Cardiac muscle cell (in vitro differentiated cells and primary cell): ENCODE measurements around the gene ANKRD44. TPM values are rescaled to one million over a fixed set of nuclear protein-coding genes. Genes with fewer than 3 reads are reported as not detected.

Experiments used
- DNase-seq, 2 donors: peaks; one replicate each; pipeline versions ENCODE4 v3.0.0 to v3.0.0-alpha.2; 2010 to 2017; ENCODE audit warnings: low read depth in 1 of 2, low spot score in 1 of 2
- H3K27ac ChIP-seq: fragments of 200-600 bp; sonication (generic); 2 replicates; pipeline ENCODE4 v1.5.1; 2016
- H3K27me3 ChIP-seq: fragments of 200-600 bp; sonication (generic); 2 replicates; pipeline ENCODE4 v1.6.0; 2016; ENCODE audit warnings: control low read depth
- H3K36me3 ChIP-seq: fragments of 200-600 bp; sonication (generic); 2 replicates; pipeline ENCODE4 v1.5.1; 2016; ENCODE audit warnings: control low read depth
- H3K4me1 ChIP-seq: fragments of 200-600 bp; sonication (generic); 2 replicates; pipeline ENCODE4 v1.8.1; 2017; ENCODE audit warnings: low read depth, mild to moderate bottlenecking, mixed run types
- H3K4me3 ChIP-seq: fragments of 200-600 bp; sonication (generic); 2 replicates; pipeline ENCODE4 v1.5.1; 2016; ENCODE audit warnings: mild to moderate bottlenecking
- H3K9me3 ChIP-seq: fragments of 200-600 bp; sonication (generic); 2 replicates; pipeline ENCODE4 v1.5.1; 2017; ENCODE audit warnings: low read depth, mild to moderate bottlenecking, control low read depth
- polyA plus RNA-seq: library from polyadenylated mRNA; unstranded; fragments of >200 nt; fragmentation: Nextera tagmentation; extraction: Ambion mirVana; gene quantifications from 2 replicates; pipeline ENCODE4 v1.2.1, GENCODE V29; 2016
- total RNA-seq: library from RNA; depleted of rRNA; stranded (reverse); fragments of >200 nt; gene quantifications from 2 replicates; pipeline ENCODE4 v1.2.3, GENCODE V29; 2016
- TF ChIP-seq, protein P1 (sequence below): IDR thresholded peaks from 2 replicates; pipeline ENCODE4 v1.5.1; 2012; ENCODE audit warnings: low read depth, mild to moderate bottlenecking, low read length

Gene ANKRD44
- total and polyA plus RNA-seq, 2 experiments from 2014 or later = 4.0 to 5.0 TPM

- DNase-seq = no peak
- H3K36me3 ChIP-seq = no peaks in the 10 kb centered on the region
- no peaks in the 10 kb centered on the region for H3K27me3 ChIP-seq
- no peak overlapping the region for H3K27ac ChIP-seq
- H3K4me1 ChIP-seq = no peaks in the 10 kb centered on the region
- no peaks in the 10 kb centered on the region for H3K9me3 ChIP-seq
- TF ChIP-seq, protein P1, sequence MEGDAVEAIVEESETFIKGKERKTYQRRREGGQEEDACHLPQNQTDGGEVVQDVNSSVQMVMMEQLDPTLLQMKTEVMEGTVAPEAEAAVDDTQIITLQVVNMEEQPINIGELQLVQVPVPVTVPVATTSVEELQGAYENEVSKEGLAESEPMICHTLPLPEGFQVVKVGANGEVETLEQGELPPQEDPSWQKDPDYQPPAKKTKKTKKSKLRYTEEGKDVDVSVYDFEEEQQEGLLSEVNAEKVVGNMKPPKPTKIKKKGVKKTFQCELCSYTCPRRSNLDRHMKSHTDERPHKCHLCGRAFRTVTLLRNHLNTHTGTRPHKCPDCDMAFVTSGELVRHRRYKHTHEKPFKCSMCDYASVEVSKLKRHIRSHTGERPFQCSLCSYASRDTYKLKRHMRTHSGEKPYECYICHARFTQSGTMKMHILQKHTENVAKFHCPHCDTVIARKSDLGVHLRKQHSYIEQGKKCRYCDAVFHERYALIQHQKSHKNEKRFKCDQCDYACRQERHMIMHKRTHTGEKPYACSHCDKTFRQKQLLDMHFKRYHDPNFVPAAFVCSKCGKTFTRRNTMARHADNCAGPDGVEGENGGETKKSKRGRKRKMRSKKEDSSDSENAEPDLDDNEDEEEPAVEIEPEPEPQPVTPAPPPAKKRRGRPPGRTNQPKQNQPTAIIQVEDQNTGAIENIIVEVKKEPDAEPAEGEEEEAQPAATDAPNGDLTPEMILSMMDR = no peak
- H3K4me3 ChIP-seq = no peak overlapping the region
Observed at GRCh38 chr2:197200762-197201058, 109.9 kb downstream of the ANKRD44 start.

DNA sequence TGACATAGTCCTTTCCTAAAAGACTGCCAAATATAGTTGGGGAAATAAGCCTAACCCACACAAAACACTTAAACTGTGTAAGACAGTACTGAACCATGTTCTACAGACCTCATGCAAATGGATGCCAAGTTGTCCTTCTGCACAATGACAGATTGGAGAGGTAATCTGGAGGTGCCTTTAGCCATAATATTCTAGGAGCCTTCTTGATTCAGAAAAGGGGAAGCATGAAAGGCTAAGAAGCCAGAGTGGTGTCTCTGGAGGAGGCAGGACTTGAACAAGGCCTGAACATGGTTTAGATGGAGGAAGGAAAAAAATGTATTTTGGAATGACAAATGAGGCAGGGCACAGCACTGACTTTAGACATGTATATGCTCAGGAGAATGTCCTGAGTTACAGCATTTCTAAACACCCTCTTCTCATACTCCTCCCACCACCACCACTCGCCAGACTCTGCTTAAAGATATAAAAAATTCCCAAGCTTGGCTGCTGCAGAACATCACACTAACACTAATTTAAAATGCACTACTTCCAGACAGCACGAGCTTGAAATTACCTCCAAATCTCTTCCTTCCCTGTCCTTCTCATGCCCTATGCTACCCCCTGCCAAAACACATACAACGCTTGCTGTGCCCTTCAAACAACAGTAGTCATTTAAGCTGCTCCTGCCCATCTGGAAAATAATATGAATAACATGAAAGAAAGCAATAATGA is 110.4 kb downstream of the ANKRD44 start:
- no peaks in the 10 kb centered on the region for H3K27me3 ChIP-seq
- no peak overlapping the region for H3K4me3 ChIP-seq
- H3K4me1 ChIP-seq = no peaks in the 10 kb centered on the region
- TF ChIP-seq, protein P1 = no peak
- H3K27ac ChIP-seq = no peak overlapping the region
- H3K36me3 ChIP-seq = no peaks in the 10 kb centered on the region
- DNase-seq = no peak
- no peaks in the 10 kb centered on the region for H3K9me3 ChIP-seq

DNA sequence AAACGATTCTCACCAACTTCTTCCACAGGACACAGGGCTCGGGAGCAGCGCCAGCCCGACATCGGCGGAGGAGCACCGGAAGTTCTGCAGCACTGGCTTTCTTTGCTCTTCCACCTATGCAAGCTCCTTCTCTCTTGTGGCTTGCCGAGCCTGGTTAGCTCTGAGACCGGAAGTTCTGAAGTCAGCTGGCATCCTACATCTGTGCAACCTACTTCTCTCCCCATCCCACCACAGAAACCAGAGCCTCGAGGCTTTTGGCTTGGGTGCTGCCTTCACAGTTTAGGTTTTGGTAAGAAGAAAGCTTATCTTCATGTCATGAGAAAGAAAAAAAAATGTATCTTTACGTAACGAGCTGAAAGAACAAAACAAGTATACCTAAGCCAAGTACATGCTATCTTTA is 111.7 kb downstream of the ANKRD44 start:
- H3K4me1 ChIP-seq = no peaks in the 10 kb centered on the region
- H3K9me3 ChIP-seq = no peaks in the 10 kb centered on the region
- no peak overlapping the region for H3K4me3 ChIP-seq
- no peaks in the 10 kb centered on the region for H3K36me3 ChIP-seq
- TF ChIP-seq, protein P1 = no peak
- DNase-seq = peak in 1 of 2 donors; percentile 66
- no peak overlapping the region for H3K27ac ChIP-seq
- H3K27me3 ChIP-seq = no peaks in the 10 kb centered on the region

DNA sequence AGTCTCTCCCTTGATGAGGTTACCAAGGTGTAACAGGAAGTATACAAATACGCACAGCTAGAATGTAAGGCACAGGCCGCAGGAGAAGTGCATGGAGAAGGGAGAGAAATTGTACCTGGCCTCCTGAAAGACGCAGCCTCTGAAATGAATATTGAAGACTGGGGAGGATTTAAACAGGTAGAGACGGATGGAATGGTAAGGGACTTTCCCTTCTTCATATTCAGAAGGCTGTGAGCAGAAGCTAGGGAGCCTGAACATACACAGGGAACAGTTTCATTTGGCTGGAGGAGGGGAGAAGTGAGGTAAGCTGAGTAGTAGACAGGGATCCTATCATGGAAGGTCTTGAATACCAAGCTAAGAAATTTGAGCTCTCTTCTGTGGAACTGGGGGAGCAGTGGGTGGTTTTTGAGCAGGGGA is 112.7 kb downstream of the ANKRD44 start:
- H3K4me1 ChIP-seq = no peaks in the 10 kb centered on the region
- DNase-seq = no peak
- TF ChIP-seq, protein P1 = no peak

DNA sequence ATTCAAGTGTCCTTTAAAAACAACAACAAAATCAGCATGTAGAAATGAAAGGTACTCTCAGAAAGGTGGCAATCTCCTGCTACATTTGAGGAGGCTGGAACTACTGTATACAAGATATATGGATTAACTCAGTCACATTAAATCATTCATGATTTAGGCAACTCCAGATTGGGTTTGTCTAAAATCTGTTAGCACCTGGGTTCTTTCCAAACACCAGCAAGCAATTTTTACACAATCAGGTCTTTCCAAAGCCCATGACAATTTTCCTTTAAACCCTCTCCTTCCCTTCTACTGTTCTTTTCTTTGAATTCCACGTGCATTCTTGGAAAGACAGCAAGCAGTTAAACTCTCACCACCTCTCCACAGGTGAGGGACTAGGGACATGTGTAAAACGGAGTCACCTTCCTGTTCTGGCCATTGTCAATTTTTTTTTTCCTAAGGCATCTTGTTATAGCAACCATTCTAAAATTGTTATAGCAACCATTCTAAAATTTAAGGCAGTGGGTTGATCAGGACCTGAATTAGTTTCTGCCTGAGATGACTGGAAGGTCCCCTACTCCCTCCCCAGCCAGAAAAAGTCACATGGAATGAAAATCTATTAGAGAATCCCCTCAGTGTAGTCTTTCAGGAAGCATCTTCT is 113.9 kb downstream of the ANKRD44 start:
- no peak overlapping the region for H3K4me3 ChIP-seq
- no peaks in the 10 kb centered on the region for H3K4me1 ChIP-seq
- no peaks in the 10 kb centered on the region for H3K27me3 ChIP-seq
- TF ChIP-seq, protein P1 = no peak
- no peak for DNase-seq
- no peak overlapping the region for H3K27ac ChIP-seq
- no peaks in the 10 kb centered on the region for H3K9me3 ChIP-seq
- H3K36me3 ChIP-seq = no peaks in the 10 kb centered on the region

More for the DNA sequence above, 112.7 kb downstream of the ANKRD44 start:
- Histone ChIP-seq H3K36me3 (no peaks in the 10 kb centered on the region), H3K4me3 (no peak overlapping the region), H3K27me3 (no peaks in the 10 kb centered on the region), H3K9me3 (no peaks in the 10 kb centered on the region), H3K27ac (no peak overlapping the region)
